OCI-M1 (cell line): ENCODE data around the gene FMNL3.
"Not testable (repeated sequence)": the region's sequence is repeated elsewhere in the genome, so short reads cannot be mapped to it uniquely, and the experiment has no call there.

Experiments used
- DNase-seq: peaks from one replicate; lab custom pipeline; 2025; lab: John Stamatoyannopoulos, UW

Gene FMNL3

GRCh38 chr12:49631336-49631907 lies 75.8 kb downstream of the FMNL3 start:
- no peak for DNase-seq

GRCh38 chr12:49627752-49628360 lies 79.3 kb downstream of the FMNL3 start:
- no peak for DNase-seq

- DNase-seq = no peak
Observed at GRCh38 chr12:49626836-49627235, 80.4 kb downstream of the FMNL3 start.

- DNase-seq = peak; percentile 24
Observed at GRCh38 chr12:49626169-49626835, 80.9 kb downstream of the FMNL3 start.

GRCh38 chr12:49624921-49625577 lies 82.2 kb downstream of the FMNL3 start:
- DNase-seq = no peak

GRCh38 chr12:49623142-49623904 lies 83.9 kb downstream of the FMNL3 start, which contains the start of gene PRPF40B:
PRPF40B (plus strand) TSS chr12:49623561; CDS start chr12:49623591, 30 bp downstream.
- DNase-seq = peak; percentile 93

- peak; percentile 70 for DNase-seq
Observed at GRCh38 chr12:49622501-49623141, 84.6 kb downstream of the FMNL3 start.

GRCh38 chr12:49621651-49622500 lies 85.3 kb downstream of the FMNL3 start:
- DNase-seq = no peak

GRCh38 chr12:49619286-49619685 lies 87.9 kb downstream of the FMNL3 start:
- DNase-seq = no peak

- no peak for DNase-seq
Observed at GRCh38 chr12:49618576-49618975, 88.6 kb downstream of the FMNL3 start.

GRCh38 chr12:49616533-49617219 lies 90.5 kb downstream of the FMNL3 start:
- no peak for DNase-seq

- DNase-seq = no peak
Observed at GRCh38 chr12:49615725-49616124, 91.5 kb downstream of the FMNL3 start.

GRCh38 chr12:49612210-49612609 lies 95.0 kb downstream of the FMNL3 start:
- DNase-seq = no peak

GRCh38 chr12:49610785-49611184 lies 96.4 kb downstream of the FMNL3 start:
- not testable (repeated sequence) for DNase-seq

- no peak for DNase-seq
Observed at GRCh38 chr12:49609875-49610154, 97.4 kb downstream of the FMNL3 start.

- no peak for DNase-seq
Observed at GRCh38 chr12:49609059-49609874, 97.9 kb downstream of the FMNL3 start.

GRCh38 chr12:49605539-49605938 lies 101.7 kb downstream of the FMNL3 start, which contains the start of gene FAM186B:
FAM186B (minus strand) TSS chr12:49605639; CDS start chr12:49605477, 162 bp downstream.
- DNase-seq = not testable (repeated sequence)

GRCh38 chr12:49604856-49605255 lies 102.3 kb downstream of the FMNL3 start:
- no peak for DNase-seq

GRCh38 chr12:49603721-49604120 lies 103.5 kb downstream of the FMNL3 start:
- no peak for DNase-seq
